Activated T-cell treated with anti-CD3 and anti-CD28 coated beads, Interleukin-2, amount 50 U/mL, for 1 hour (primary cell): ENCODE data around the gene LARGE2.

Experiments
- DNase-seq: peaks from one replicate; pipeline ENCODE4 v3.0.0-alpha.2; 2020

LARGE2 gene

GRCh38 chr11:45930951-45931570, 8.6 kb downstream of the LARGE2 start:
- no peak for DNase-seq

- DNase-seq = no peak
Measured at GRCh38 chr11:45931739-45932138, 9.3 kb downstream of the LARGE2 start.

DNA sequence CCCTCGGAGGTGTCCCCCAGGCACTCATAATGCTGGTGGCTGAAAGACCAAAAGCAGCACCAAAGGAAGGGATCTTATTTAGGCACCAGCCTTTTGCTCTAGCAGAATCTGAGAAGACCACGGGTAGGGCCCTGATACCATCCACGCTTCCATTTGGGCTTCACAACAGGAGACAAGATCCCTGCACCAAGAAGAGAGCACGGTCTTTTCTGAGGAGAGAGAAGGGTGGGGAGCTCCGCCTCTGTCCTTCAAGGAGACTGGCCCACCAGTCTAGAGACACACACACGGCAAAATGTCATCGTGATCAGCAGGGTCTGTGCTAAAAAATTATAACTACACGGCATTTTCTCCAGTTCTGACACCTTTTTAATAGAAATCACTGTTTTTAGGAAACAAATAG, 9.8 kb downstream of the LARGE2 start:
- DNase-seq = no peak

- no peak for DNase-seq
Measured at GRCh38 chr11:45933131-45933831, 10.8 kb downstream of the LARGE2 start.

GRCh38 chr11:45933846-45934579, 11.6 kb downstream of the LARGE2 start:
- DNase-seq = no peak

DNA sequence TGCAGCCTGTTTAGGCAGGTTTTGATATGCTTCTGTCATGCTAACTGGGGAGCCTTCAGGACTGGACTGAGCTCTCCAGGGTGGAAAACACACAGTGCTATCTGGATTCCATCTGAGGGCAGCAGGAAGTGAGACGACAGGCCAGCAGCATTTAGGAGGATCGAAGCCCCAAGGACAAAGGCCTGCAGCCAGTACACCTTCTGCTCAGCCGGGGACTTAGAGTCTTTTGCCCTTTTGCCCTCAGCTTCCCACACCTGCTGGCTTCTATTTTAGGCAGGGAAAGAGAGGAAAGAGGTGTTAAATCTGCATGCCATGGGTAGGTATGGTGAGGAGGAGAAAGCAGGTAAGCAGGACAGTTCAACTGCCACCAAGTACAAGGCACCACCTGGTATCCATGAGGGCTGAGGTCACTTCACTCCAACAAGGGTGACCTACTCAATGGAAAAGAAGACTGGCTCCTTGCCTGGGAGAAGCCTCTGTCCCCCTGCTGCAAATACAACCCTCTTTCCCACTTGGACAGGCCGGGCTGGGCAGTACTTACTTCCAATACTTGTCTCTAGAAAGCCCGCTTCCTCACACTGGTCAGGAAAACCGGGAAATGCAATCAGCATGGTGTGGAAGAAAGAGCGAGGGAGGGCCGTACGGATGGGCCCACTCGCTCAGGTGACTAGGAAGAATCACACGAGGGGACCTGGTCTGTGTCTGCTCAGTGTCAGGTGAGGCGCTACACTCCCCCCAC, 12.3 kb downstream of the LARGE2 start:
- no peak for DNase-seq

- no peak for DNase-seq
Measured at GRCh38 chr11:45935349-45936064, 13.1 kb downstream of the LARGE2 start.

DNA sequence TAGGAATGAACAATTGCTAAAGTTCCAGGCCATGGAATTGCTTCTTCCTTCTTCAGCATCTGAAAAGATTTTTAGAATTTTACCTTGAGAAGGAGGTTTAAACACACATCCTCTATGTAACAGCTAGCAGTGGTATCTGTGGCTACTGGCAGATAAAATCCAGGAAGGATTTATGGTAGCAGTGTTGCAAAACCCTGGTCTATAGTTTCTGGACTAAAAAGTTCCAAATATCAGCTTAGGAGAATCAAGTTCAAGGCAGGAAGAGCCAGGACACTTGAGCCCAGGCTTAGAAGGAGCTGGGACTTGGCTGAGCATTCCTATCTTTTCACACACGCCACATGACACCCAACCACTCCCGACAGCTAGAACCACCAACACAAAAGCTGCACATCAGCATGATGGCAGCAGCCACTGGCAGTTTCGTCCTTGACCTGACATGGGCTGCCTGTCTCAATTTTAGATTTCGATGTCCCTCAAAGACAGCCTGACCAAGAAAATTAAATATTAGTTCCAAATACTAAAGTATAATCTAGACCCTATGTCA, 14.1 kb downstream of the LARGE2 start:
- DNase-seq = no peak

DNA sequence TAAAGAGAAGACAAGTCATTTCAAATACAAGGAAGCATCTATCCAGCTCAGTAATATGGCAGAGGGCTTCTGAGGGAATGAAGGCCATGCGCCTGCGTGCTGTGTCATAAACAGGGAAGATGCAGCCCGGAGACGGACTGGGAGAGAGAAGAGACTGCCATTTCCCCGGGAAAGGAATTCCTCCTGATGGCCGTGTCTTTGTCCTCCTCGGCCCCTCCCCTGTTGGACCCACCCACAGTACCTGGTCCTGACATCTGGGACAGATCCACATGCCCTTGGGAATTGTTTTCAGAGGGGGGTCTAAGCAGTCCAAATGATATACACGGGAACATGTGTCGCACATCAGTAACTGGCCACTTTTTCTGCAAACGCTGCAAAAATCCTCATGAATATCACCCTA, 15.5 kb downstream of the LARGE2 start:
- no peak for DNase-seq

GRCh38 chr11:45939836-45940235, 17.4 kb downstream of the LARGE2 start:
- no peak for DNase-seq

GRCh38 chr11:45941285-45941684, 18.8 kb downstream of the LARGE2 start:
- DNase-seq = no peak

- DNase-seq = no peak
Measured at GRCh38 chr11:45942381-45942780, 19.9 kb downstream of the LARGE2 start.

GRCh38 chr11:45945397-45945999, 23.0 kb downstream of the LARGE2 start:
- no peak for DNase-seq

DNA sequence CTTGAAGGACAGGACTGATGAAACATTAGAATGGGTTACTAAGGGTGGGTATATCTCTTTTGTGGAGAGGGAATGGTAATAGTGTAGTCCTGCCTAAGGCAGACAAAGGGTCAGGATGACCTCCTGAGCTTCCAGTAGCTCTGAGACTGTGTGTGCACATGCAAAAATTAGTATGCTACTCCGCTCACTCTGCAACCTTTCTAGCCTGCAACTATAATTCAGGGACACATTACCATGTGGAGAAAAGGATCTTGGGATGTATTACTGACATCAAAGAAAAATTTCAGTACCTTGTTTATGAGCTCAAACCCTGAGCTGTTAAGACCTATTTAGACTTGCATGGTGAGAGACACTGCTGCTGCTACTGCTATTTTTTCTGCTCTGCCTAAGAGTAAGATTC, 25.4 kb downstream of the LARGE2 start:
- no peak for DNase-seq

DNA sequence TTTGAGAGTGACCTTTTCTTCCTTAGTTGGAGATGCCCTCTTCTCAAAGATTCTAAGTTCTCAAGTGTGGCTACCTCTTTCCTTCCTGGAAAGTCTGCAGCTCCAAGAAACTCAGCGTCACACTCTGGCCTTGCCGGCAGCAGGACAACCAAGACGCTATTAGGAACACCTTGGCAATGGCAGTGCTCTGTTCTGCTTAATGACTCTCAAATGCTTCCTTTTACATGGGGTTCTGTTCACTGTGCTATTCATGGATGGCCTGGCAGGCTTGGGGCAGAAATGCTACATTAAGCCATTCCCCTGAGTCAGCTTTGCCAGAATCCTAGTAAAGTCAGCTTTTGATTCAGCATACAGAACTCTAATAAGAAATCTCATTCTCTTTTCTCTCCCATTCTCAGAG, 25.9 kb downstream of the LARGE2 start:
- DNase-seq = no peak

- no peak for DNase-seq
Measured at GRCh38 chr11:45949992-45950407, 27.5 kb downstream of the LARGE2 start.

GRCh38 chr11:45959851-45960250, 37.4 kb downstream of the LARGE2 start:
- DNase-seq = no peak

DNA sequence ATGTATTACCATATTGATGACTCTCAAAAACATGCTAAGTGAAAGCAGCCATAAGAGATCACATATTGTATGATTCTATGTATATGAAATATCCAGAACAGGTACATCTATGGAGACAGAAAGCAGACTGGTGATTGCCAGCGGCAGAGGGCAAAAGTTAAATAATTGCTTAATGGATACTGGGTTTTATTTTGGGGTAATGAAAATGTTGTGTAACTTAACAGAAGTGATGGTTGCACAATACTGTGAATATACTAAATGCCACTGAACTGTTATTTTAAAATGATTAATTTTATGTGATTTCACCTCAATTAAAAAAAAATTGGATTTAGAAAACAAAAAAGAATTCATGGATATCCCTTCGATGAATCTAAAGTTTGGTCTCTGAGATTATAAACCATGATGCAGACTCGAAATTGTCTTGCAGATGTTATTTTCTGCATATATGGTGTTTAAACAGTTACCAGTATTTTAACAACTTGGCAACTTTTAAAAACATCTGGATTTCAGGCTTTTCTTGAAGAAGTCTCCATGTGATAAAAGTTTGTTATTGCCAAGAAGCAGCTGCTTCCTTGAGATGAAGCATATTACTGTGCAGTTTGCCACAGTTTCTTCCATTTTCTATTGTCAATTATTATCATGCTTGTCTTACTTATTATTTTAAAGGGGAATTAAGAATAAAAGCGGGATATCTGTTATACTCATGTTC, 38.1 kb downstream of the LARGE2 start:
- no peak for DNase-seq

DNA sequence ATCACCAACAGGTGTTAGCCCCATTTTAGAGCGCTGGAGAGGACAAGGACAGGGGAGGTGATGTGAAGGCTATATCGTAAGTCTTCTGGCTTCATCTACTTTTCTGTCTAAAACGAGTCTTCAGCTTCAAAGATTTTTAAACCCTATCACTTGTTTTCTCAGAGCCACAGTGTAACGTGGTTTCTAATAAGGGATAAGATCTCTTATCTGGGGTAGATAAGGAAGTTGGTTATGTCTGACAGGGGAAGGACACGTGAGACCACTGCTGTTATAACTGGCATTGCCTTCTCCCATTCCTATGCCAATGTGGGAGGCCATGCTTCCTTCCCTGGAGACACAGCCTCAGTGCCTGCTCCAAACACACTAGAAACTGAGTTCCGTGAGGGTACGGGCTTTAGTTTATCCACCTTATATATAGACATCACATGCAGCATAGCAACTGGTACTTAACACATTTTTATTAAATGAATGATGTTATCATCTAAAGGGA, 39.3 kb downstream of the LARGE2 start:
- DNase-seq = no peak

GRCh38 chr11:45964911-45965389, 42.5 kb downstream of the LARGE2 start:
- DNase-seq = peak; percentile 48

- no peak for DNase-seq
Measured at GRCh38 chr11:45967506-45967905, 45.0 kb downstream of the LARGE2 start.
